COLO829 (cell line): ENCODE data around the gene CLEC10A.

ENCODE experiments used
- DNase-seq: peaks from one replicate; pipeline ENCODE4 v3.0.0; 2012; ENCODE audit warnings: low spot score

The CLEC10A gene

GRCh38 chr17:7038025-7038862, 41.8 kb downstream of the CLEC10A start:
- DNase-seq = no peak

GRCh38 chr17:7035591-7036368, 44.3 kb downstream of the CLEC10A start, which contains the start of gene SLC16A13:
Gene SLC16A13 (plus strand): TSS chr17:7036015. CDS start chr17:7036383, 368 bp downstream.
- peak; percentile 93 for DNase-seq

- no peak for DNase-seq
Observed at GRCh38 chr17:7034955-7035590, 45.0 kb downstream of the CLEC10A start.

GRCh38 chr17:7029659-7030058, 50.4 kb downstream of the CLEC10A start:
- no peak for DNase-seq

GRCh38 chr17:7029096-7029495, 51.0 kb downstream of the CLEC10A start:
- no peak for DNase-seq

GRCh38 chr17:7027335-7027734, 52.7 kb downstream of the CLEC10A start:
- DNase-seq = no peak

- no peak for DNase-seq
Observed at GRCh38 chr17:7026471-7027115, 53.5 kb downstream of the CLEC10A start.

- no peak for DNase-seq
Observed at GRCh38 chr17:7025245-7025644, 54.8 kb downstream of the CLEC10A start.
